A204.1 (cell line): ENCODE data around the gene FARS2.

Source experiments
- FAIRE-seq: peaks from 2 replicates; lab custom pipeline; 2012; peaks lifted over from hg19 to GRCh38; lab: Jason Lieb, UNC

Gene FARS2

DNA sequence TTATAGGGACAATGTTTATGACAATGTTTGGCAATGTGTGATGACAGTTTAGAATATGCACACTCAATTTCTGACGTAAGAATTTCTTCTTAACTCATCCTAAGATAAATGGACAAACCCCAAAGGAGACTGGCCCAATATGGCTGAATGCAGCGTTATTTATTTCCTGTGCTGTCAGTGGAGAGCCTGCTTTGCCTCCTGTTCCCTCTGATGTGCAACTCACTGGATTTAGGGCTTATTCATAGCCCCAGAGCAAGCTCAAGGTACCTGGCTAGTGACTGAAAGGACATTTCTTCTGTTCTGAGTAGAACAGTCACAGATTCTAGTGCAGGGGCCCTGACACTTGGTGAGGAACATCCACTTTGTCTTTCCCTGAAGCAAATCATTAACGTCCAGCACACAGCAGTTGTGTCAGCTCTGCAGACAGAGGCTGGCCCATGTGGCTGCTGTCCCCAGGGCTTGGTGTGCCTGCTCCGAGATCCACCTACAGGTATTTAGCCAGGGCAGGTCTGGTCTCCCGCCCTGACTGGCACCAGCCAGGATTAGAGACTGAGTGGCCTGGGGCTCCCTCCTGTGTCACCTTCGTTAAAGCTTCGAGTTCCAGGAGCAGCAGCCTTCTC is 64.8 kb downstream of the FARS2 start:
- no peak for FAIRE-seq

DNA sequence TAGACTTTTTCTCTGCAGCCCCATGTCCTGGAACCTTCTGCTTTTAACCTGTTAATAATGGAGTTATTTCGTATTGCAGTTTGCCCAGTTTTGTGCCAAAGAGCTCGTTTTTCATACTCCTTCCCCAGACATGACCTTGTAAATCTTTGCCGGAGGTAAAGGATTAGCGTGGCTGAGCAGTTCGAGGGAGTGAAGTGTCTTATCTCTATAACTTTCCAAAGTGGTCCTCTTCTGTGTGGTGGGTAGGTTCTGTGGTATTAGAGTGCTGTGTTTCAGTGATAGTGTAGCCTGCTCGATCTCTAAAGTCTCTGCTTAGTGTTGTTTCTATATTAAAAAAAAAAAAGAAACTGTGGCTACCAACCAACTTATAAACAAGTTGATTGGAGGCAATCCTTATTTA is 67.5 kb downstream of the FARS2 start:
- no peak for FAIRE-seq

DNA sequence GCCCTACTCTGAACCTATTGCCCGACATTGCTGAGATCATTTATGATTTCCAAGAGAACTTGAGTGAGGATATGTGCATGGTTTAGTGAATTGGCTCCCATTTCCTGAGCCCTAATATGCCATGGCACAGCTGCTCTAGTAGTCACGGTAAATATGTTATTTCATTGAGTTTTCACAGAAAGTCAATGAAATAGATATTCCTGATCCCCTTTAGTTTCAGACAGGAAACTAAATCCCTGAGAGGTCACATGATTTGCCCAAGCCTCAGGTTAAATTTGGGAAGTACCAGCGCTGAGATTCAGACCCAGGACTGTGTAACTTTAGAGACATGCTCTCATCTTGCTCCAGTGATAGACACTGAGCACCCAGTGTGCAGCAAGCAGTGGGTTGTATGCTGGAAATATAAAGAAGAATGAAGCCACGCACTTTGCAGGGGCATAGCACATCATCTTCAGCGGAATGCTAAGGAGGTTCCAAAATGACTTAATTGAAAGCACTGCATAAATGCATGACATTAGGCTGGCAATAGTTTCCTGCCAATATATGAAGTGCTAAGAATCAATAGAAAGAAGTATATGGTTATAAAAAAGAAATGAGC is 70.6 kb downstream of the FARS2 start:
- FAIRE-seq = no peak

DNA sequence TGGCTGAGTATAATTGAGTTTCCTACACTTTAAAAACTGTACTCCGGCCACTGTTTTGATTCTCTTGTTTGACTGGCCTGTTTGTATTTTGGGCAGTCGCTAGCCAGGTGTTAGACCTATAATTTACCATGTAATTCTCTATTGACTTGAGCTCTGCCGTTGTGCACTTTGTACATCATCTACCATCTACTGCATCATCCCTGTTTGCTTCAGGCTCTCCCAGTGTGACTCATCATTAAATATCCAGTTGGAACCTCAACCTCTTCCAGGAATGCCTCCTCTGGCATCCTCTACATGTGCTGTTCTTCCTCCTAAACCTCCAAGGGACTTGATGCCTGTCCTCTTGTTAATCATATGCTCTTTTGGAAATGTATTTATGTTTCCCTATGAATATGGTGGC is 72.3 kb downstream of the FARS2 start:
- FAIRE-seq = no peak

DNA sequence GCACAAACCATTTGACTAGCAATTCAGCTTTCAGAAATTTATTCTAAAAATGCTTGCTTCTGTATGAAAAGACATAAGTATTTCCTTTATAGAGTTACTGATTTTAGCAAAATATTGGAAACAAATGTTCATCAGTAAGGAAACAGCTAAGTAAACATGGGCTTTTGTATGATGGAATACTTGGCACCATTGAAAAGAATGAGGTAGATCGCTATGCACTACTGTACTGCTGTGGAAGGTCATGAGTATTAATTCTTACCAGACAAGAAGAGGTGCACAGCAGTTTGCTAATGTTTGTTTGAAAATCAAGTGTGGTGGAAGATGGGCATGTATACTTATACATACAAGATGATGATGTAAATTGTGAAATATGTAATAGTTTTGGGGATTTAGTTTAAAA is 73.0 kb downstream of the FARS2 start:
- FAIRE-seq = no peak

DNA sequence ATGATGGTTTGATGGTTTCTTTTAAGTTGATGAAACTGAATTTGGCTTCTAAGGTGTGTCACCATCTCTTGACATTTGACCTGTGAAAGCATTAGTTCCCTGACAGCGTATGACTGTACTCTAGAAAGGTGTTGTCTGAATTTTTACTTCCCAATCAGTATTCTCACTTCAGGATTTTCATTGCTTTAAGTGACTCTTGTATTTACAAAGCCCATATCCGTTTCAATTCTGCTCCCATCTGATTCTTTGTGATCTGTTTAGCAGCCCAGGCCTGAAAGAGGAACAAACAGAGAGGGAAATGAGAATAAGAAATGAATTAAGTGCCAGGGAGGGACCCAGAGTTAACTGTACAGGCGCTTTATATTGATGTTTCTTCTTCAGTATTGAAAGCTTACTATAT is 73.7 kb downstream of the FARS2 start:
- FAIRE-seq = no peak

DNA sequence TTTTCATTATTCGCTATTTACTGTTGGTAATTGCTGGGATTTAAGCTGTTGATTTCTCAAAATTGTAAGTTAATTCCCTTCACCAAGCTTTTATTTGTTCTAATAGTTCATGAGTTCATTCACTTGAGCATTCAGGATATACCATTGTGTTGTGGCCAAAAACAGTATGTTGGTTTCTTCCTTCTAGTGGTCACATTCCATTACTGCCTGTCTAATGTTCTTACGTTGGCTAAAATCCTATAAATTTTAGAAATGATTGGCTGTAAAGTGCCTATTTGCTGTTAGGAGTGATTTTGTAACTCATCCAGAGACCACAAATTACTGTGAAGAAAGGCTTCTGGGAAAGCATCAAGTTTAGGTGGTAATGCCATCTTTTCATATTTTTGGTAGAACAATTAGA is 76.3 kb downstream of the FARS2 start:
- FAIRE-seq = no peak

DNA sequence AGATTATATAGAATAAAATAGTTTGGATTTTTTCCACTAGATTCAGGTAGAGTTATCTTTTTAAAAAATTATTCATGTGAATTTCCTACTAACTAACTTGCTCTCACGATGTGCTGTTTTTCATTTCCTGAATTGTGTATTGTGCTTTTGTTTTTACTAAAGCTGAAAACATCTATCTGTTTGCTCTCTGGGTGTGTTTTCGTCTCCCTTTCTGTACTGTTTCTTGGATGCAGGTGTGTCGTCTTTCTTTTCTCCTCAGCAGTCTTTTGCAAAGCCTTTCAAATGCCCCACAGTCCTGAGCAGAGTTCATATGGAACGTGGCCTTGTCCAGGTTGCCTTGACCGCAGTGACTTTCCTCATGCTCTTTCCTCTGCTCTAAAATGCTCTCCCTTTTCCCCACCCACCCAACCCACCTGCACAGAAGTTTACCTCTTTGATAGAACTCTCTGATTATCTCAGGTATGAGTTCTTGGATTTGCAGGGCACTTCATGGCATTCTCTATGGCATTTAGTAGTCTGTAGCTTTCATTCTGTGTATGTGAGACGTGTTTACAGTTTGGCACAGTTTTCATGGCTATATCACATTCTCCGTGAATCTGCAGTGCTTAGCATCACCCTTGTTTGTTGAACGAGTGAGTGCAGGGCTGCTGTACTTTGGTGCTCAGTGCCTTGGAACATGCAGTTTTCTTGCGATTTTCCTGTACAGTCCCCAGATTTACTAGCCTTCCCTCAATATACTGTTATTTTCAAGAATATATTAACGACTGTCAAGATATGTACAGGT is 77.1 kb downstream of the FARS2 start:
- no peak for FAIRE-seq

DNA sequence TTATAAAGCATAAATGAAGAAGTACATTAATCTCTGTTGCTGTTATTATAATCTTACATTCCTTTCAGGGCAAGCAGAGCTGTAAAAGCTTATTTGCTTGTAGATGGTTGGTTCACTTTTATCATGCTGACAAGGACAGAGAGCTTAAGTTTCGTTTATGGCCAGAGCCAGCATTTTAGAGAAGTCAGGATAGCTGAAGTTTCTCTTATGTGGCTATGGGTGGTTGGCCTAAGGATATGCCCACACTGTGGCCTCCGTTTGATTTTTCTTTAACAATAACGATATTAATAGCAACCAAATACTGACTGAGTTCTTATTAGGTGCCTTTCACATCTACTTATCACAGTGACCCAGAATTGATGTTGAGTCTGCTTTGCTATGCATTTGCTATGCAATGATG is 78.5 kb downstream of the FARS2 start:
- no peak for FAIRE-seq

DNA sequence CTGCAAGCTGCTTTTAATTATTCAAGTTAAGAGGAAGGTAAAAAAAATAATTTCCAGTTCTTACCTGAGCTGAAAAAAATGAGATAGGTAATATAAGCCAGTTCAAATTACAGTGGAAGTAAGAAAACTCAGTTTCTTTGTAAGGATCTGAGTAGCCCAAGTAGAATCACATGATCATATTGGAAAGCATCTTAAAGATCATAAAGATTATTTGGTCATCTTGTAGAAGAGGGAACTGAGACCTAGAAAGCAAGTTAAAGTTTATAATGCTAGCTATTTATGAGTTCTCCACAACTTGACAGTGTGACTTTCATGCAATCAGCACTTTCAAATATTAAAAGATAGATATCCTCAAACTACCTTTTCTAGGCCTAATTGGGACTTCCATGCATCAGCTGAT is 80.5 kb downstream of the FARS2 start:
- FAIRE-seq = no peak

DNA sequence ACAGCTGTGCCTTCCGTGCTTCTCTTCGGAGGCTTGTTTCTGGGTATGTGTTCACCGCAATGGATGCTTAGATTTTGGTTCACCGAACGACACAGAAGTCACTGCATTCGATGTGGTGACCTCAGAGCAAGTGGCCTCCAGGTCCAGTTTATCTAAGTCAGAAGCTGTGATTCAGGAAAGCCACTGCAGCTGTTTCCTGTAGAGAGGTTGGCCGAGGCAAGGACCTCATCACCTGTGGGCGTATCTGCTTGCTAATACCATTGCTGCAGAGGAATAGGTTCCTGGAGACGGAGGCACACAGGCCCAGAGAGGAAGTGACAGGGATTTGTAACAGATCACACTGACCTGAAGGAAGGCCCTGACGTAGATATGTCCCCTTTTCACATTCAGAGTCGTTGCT is 82.7 kb downstream of the FARS2 start:
- FAIRE-seq = no peak

DNA sequence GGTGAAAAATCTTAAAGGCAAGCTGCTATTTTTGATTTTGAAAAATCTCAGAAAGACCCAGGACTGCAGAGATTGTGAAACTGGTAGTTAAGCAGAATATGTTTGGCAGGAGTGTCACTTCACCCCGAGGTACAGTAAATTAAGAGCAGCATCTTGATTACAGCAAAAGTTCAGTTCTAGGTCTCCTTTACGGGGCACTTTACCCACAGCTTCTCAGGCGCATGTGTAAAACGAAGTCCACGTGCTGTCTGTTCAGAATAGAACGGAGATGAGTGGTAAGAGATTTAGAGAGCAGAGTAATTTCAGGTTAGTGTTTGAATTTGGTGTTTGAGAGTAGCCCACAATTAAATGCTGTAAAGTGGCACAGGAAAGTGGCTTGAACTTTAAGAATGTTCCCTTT is 84.0 kb downstream of the FARS2 start:
- no peak for FAIRE-seq

DNA sequence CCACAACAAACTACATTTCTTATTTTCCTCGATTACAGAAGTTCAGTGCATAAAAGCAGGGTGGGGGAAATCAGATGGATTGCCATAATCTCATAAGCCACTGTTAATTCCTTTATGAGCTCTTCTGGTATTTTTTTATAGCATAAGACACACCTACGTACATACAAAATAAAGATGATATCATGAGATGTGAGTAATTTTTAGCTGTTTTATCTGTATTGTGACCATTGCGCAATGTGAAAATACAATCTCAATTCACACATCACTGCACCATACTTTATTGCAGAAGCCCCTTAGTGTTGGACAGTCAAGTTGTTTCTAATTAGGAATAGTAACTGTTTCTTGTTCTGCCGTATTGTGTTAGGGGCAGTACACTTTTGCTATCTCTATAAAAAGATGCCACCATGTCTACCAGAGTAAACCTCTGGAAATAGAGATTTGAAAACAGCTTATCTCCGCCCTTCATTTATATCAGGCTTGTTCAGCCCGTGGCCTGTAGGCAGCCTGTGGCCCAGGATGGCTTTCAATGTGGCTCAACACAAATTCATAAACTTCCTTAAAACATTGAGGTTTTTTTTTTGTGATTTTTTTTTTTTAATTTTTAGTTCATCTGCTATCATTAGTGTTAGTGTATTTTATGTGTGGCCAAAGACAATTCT is 90.4 kb downstream of the FARS2 start:
- no peak for FAIRE-seq

DNA sequence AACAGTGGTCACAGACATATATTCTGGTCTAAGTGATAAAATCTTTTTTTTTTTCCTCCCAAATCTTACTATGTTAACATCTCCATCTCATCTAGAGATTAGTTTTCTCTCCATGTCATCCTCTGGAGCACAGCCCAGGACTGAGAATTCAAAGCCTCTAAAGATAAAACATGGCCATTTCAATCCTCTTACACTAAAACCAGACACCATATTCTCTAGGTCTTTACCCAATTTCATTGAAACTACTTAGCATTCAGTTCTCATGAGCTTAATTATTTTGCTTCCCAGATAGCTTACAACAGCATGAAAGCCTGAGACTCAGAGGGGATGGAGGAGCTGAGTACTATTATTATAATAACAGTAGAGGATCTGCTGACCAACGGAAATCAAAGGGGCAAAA is 92.7 kb downstream of the FARS2 start:
- FAIRE-seq = no peak

DNA sequence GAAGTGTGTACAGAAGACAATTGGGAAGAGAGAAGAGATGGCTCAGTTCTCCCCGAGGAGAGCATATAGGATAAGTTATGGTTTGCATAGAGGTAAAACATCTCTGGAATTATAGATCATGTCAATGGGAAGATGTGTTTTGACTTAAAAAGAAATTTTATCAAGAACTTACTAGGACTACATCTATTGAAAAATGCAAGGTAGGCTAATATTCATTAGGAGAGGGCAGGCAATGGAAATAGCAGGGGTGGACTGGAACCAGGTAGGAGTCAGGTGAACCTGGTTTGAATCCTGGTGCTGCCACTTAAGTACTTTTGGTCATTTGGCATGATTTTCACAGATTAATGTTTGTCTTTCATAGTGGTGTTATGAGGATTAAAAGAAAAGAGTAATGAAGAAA is 96.2 kb downstream of the FARS2 start:
- no peak for FAIRE-seq

DNA sequence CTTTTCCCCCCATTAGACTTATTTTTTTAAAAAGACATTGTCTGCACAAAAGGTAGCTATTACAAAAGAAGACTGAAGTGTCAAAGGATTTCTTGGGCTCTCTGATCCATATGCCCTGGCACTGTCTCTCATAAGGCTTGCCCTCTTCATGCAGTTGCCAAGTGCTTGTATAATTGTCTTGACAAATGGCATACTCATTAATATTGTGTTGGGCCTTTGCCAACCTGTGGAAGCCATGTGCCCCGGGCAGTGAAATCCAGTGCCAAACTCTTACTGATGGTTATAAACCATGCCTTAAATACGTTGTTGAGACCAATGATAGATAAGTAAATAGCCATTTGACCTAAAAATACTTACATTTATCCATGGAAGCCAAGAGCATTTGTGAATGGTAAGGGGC is 98.1 kb downstream of the FARS2 start:
- FAIRE-seq = no peak

DNA sequence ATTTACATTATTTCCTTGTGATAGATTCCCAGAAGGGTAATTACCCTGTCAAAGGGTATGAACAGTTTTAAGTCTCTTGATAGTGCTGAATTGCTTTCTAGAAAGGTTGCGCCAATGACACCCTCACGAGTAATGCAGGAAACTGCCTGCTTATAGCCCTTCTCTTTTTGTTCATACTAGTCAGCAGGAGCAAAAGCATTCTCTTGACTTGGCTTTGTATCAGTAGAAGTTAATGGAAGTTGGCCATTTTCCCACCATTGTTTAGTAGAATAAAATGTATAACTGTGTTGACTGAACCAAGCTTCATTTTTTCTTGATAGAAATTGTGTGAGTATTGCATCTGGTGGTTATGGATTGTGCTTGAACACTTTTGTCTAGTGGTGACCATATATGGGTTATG is 100.1 kb downstream of the FARS2 start:
- no peak for FAIRE-seq

DNA sequence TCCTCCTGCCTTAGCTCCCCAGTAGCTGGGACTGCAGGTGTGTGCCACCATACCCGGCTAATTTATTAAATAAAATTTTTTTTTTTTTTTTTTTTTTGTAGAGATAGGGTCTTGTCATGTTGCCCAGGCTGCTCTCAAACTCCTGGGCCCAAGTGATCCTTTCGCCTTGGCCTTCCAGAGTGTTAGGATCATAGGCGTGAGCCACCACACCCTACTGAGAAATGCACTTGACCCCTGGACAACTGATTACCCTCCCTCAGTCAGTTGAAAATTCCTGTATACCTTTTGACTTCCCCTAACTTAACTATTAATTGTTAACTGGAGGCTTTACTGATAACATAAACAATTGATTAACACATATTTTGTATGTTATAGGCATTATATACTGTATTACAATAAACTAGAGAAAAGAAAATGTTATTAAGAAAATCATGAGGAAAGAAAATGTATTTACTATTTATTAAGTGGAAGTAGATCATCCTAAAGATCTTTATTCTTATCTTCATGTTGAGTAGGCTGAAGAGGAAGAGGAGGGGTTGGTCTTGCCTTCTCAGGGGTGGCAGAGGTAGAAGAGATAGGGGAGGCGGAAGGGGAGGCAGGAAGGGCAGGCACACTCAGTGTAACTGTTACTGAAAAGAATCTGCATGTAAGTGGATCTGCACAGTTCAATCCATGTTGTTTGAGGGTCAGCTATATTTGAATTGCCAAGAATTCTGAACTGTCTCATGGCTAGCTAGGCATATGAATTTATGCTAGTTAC is 104.3 kb downstream of the FARS2 start:
- FAIRE-seq = peak; percentile 16

DNA sequence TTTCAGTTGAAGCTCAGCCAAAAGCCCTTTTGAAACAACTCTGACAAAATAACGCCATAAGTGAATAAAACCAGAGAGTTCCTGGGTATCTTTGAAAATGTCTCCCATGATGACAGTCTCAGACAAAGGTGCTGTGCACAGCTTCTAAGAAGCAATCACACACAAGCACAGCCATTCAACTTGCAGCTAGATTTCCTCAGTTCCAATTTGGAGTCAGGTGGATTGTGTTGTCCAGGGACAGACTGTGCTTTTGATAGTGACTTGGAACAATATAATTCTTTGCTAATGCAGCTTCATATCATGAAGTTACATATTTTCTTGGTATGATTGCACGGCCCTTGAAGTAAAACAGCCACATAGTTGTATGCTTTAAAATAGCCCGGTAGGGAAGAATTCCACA is 105.6 kb downstream of the FARS2 start:
- FAIRE-seq = no peak

DNA sequence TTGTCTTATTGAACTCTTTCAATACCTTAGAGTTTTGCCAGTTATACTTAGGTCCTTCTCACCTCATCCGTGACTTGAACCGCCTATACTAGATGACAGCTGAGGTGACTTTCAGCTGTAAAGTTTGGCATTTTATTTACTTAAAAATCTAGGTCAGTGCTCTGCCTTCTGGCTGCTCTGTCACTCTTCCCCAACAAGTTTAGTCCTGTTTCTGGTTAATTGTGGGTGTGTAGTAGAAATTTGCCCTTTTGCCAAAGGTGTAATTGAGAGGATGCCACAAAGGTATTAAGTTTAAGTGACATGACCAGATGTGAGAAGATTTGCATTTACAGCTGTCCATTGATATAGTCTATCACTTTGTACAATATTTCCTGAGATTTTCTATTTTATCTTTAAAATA is 106.2 kb downstream of the FARS2 start:
- no peak for FAIRE-seq

DNA sequence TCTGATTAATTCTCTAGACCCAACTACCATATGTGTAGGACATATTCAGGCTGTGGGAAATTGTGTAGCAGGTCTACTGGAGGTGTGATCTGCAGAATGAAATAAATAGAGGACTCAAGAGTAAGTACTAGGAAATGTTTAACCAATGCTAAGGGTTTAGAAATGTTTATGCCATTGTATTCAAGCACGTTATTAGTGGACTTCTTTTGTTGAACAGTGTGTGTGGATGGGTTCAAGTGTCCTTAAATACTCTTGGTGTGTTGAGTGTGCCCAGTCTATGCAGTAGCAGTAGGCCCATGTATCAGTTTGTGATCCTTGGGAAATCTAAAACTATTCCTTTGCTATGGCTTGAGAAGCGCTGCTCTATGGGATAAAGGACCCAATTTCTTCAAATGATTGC is 112.1 kb downstream of the FARS2 start:
- FAIRE-seq = no peak

DNA sequence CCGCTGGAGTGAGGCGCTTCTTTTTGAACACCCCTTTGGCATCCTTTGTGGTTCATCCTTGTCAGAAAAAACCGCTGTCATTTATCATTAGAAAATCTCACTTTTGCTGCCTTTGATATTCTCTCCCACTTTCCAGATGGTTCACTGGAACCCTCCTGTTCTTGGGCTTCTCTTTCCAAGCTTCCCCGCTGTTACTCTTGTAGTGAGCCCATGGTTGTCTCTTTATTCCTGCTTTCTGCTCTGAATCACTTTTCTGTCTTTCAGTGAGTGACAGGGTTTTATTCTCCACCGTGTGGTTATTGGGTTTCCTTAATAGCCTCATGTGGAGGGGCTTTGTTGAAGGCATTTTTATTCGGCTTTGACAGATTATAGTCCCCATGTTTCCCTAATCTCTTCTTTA is 117.0 kb downstream of the FARS2 start:
- FAIRE-seq = no peak
